ENCODE data around the gene CFAP43. TPM values are rescaled to one million over a fixed set of nuclear protein-coding genes. Genes with fewer than 3 reads are reported as not detected.

The CFAP43 gene
- 0.16 to 0.36 TPM (median 0.23 TPM) in 5 replicates for total RNA-seq (2022; extraction: Qiagen RNA extraction; ENCODE audit: low read depth)

GRCh38 chr10:104231784-104232612 is at the start of gene CFAP43:
TSS of gene CFAP43 (minus strand) at chr10:104232364. CDS start at chr10:104232246, 118 bp downstream.

GRCh38 chr10:104268713-104269645 is 36.8 kb upstream of the CFAP43 start, which contains the start of gene GSTO2:
TSS of gene GSTO2 (plus strand) at chr10:104269184. CDS start at chr10:104274916, 5,732 bp downstream.

GRCh38 chr10:104254493-104255310 is 22.5 kb upstream of the CFAP43 start, which contains the start of gene GSTO1:
TSS of gene GSTO1 (plus strand) at chr10:104254892. CDS start at chr10:104254929, 37 bp downstream.

GRCh38 chr10:104121485-104122224 is 110.5 kb downstream of the CFAP43 start, which contains the start of gene SFR1:
TSS of gene SFR1 (plus strand) at chr10:104122171. CDS start at chr10:104122184, 13 bp downstream.

GRCh38 chr10:104085801-104086400 is 146.3 kb downstream of the CFAP43 start, which contains the start of gene COL17A1:
TSS of gene COL17A1 (minus strand) at chr10:104085880. CDS start at chr10:104080673, 5,207 bp downstream.

Other genes with a start within 250 kb of the CFAP43 start
- 1.5 to 2.2 TPM (median 1.8 TPM) in 5 replicates for gene COL17A1, start 146.5 kb downstream of the CFAP43 start, total RNA-seq (2022; extraction: Qiagen RNA extraction; ENCODE audit: low read depth)
- 14.7 to 20.6 TPM (median 17.4 TPM) in 5 replicates for gene SFR1, start 110.2 kb downstream of the CFAP43 start, total RNA-seq (2022; extraction: Qiagen RNA extraction; ENCODE audit: low read depth)
- gene GSTO1, start 22.5 kb upstream of the CFAP43 start, total RNA-seq (2022; extraction: Qiagen RNA extraction; ENCODE audit: low read depth): 290 to 322 TPM (median 303 TPM) in 5 replicates
- gene GSTO2, start 36.8 kb upstream of the CFAP43 start, total RNA-seq (2022; extraction: Qiagen RNA extraction; ENCODE audit: low read depth): 1.5 to 3.3 TPM (median 1.9 TPM) in 5 replicates
- 69.0 to 88.7 TPM (median 87.4 TPM) in 5 replicates for gene ITPRIP, start 106.1 kb upstream of the CFAP43 start, total RNA-seq (2022; extraction: Qiagen RNA extraction; ENCODE audit: low read depth)
- gene CFAP58, start 121.5 kb upstream of the CFAP43 start, total RNA-seq (2022; extraction: Qiagen RNA extraction; ENCODE audit: low read depth): 0.10 to 0.34 TPM (median 0.16 TPM) in 5 replicates